ENCODE measurements around the gene DNAJC27.

DNAJC27 gene

DNA sequence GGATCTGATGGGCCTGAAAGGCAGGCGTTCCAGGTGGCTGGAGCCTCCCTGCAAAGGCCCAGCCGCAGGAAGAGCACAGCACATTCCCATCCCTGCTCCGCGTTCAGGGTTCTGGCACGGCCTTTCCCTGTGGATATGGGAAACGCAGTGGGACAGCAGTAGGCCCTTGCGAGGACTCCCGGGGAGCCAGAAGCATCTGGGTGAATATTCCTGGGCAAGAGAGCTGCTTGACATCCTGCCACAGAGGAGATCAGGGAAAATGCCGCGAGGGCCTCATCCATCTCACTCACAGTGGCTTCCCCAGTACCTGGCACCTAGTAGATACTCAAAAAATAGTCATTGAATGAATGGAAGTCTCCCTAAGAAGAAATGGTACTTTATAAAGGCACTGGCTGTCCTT lies 48.6 kb downstream of the DNAJC27 start:
- Histone ChIP-seq H3K4me3 (ENCODE audit: low read length, poor library complexity, severe bottlenecking) (no peak overlapping the region), H4K20me1 (ENCODE audit: insufficient read depth, low read length, poor library complexity, severe bottlenecking) (peaks cover 9% of the 10 kb centered on the region), H3K9ac (ENCODE audit: low read depth, low read length, poor library complexity, severe bottlenecking) (no peak overlapping the region), H3K4me2 (ENCODE audit: low read depth, low read length, poor library complexity, severe bottlenecking) (no peak overlapping the region), H3K9me2 (replicated peaks; ENCODE audit: low read depth, low read length) (no peaks in the 10 kb centered on the region), H3K9me3 (ENCODE audit: insufficient read depth, low read depth, low read length) (no peaks in the 10 kb centered on the region), H3F3A (ENCODE audit: low read depth) (no peaks in the 10 kb centered on the region; the same call in 1 of the 2 replicates), H3K79me2 (ENCODE audit: insufficient read depth, low read length) (peaks cover 14% of the 10 kb centered on the region), H3K27me3 (ENCODE audit: insufficient read depth, low read length, poor library complexity, severe bottlenecking) (no peaks in the 10 kb centered on the region), H3K4me1 (ENCODE audit: insufficient read depth, low read length, poor library complexity, severe bottlenecking) (peaks cover 13% of the 10 kb centered on the region), H3K36me3 (ENCODE audit: insufficient read depth, low read length) (no peaks in the 10 kb centered on the region), H2AFZ (ENCODE audit: low read length) (no peak overlapping the region)
- no peak for TF ChIP-seq EZH2phosphoT487 (IDR thresholded peaks at IDR 0.05; ENCODE audit: borderline replicate concordance)
- TF ChIP-seq, protein P1, sequence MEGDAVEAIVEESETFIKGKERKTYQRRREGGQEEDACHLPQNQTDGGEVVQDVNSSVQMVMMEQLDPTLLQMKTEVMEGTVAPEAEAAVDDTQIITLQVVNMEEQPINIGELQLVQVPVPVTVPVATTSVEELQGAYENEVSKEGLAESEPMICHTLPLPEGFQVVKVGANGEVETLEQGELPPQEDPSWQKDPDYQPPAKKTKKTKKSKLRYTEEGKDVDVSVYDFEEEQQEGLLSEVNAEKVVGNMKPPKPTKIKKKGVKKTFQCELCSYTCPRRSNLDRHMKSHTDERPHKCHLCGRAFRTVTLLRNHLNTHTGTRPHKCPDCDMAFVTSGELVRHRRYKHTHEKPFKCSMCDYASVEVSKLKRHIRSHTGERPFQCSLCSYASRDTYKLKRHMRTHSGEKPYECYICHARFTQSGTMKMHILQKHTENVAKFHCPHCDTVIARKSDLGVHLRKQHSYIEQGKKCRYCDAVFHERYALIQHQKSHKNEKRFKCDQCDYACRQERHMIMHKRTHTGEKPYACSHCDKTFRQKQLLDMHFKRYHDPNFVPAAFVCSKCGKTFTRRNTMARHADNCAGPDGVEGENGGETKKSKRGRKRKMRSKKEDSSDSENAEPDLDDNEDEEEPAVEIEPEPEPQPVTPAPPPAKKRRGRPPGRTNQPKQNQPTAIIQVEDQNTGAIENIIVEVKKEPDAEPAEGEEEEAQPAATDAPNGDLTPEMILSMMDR (conservative IDR thresholded peaks at IDR 0.05; ENCODE audit: low read length) = no peak

DNA sequence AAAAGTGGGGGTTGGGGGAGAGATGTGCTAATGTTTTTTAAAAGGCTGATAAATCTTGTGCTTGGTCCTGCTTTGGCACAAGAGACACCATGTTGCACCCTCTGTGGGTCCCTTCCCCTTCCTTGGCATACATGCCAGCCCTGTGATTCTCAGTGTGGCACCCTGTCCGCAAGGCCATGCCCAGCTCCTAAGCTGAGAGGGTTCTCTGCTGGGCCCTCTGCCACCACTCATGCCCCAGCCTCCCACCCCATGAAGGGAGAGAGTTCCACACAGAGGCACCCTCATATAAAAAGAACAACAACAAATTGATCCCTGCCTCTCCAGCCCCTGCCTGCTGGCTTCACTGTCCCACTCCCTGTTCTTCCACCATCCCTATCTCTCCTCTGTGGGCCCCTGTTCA lies 49.2 kb downstream of the DNAJC27 start:
- no peak overlapping the region for H2AFZ ChIP-seq (ENCODE audit: low read length)
- no peak overlapping the region for H3K9ac ChIP-seq (ENCODE audit: low read depth, low read length, poor library complexity, severe bottlenecking)
- no peaks in the 10 kb centered on the region for H3K9me3 ChIP-seq (ENCODE audit: insufficient read depth, low read depth, low read length)
- H3K4me2 ChIP-seq (ENCODE audit: low read depth, low read length, poor library complexity, severe bottlenecking) = no peak overlapping the region
- no peaks in the 10 kb centered on the region for H3K36me3 ChIP-seq (ENCODE audit: insufficient read depth, low read length)
- H3K4me3 ChIP-seq (ENCODE audit: low read length, poor library complexity, severe bottlenecking) = no peak overlapping the region
- H3K27me3 ChIP-seq (ENCODE audit: insufficient read depth, low read length, poor library complexity, severe bottlenecking) = no peaks in the 10 kb centered on the region
- peaks cover 14% of the 10 kb centered on the region for H4K20me1 ChIP-seq (ENCODE audit: insufficient read depth, low read length, poor library complexity, severe bottlenecking)
- no peaks in the 10 kb centered on the region; the same call in 1 of the 2 replicates for H3F3A ChIP-seq (ENCODE audit: low read depth)
- H3K9me2 ChIP-seq (replicated peaks; ENCODE audit: low read depth, low read length) = no peaks in the 10 kb centered on the region
- H3K4me1 ChIP-seq (ENCODE audit: insufficient read depth, low read length, poor library complexity, severe bottlenecking) = peaks cover 18% of the 10 kb centered on the region
- H3K79me2 ChIP-seq (ENCODE audit: insufficient read depth, low read length) = peaks cover 20% of the 10 kb centered on the region
- no peak for TF ChIP-seq EZH2phosphoT487 (IDR thresholded peaks at IDR 0.05; ENCODE audit: borderline replicate concordance)
- TF ChIP-seq, protein P1 (conservative IDR thresholded peaks at IDR 0.05; ENCODE audit: low read length) = no peak

DNA sequence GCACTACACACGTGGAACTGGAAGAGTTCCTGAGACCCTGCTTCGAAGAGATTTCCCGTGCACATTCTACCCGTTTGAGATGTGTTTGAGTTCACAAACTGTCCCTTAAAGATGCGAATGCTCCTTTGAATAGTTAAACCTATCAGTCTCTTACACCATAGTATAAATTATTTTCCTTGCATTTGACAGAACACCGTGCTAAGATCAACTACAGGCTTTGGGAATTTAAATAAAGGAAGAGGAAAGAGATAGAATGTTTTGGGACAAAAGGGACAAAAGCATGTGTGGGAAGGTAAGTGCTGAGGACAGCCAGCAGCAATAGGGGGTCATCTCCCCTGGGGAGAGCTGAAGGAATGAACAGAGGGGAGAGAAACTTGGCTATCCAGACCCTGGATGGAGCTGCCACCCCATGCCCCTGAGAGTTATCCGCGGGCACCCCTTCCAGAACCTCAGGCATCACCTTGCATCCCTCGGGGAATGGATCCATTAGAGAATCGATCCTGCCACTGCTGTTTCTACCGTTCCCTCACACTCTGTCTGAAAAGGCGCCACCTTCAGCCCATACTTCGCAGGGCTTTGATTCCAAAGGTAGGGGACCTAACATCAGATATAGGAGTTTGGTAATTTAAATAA lies 50.8 kb downstream of the DNAJC27 start:
- TF ChIP-seq, protein P1 (conservative IDR thresholded peaks at IDR 0.05; ENCODE audit: low read length) = peak; percentile 59
- no peak for TF ChIP-seq EZH2phosphoT487 (IDR thresholded peaks at IDR 0.05; ENCODE audit: borderline replicate concordance)
- H3K4me1 ChIP-seq (ENCODE audit: insufficient read depth, low read length, poor library complexity, severe bottlenecking) = peaks cover 32% of the 10 kb centered on the region
- peaks cover 31% of the 10 kb centered on the region for H4K20me1 ChIP-seq (ENCODE audit: insufficient read depth, low read length, poor library complexity, severe bottlenecking)
- H2AFZ ChIP-seq (ENCODE audit: low read length) = peak overlapping the region; percentile 59
- no peaks in the 10 kb centered on the region for H3K27me3 ChIP-seq (ENCODE audit: insufficient read depth, low read length, poor library complexity, severe bottlenecking)
- peak overlapping the region; percentile 63 for H3K4me2 ChIP-seq (ENCODE audit: low read depth, low read length, poor library complexity, severe bottlenecking)
- H3K36me3 ChIP-seq (ENCODE audit: insufficient read depth, low read length) = no peaks in the 10 kb centered on the region
- H3K9me3 ChIP-seq (ENCODE audit: insufficient read depth, low read depth, low read length) = no peaks in the 10 kb centered on the region
- H3F3A ChIP-seq (ENCODE audit: low read depth) = no peaks in the 10 kb centered on the region
- peaks cover 36% of the 10 kb centered on the region for H3K79me2 ChIP-seq (ENCODE audit: insufficient read depth, low read length)
- peak overlapping the region; percentile 92 for H3K4me3 ChIP-seq (ENCODE audit: low read length, poor library complexity, severe bottlenecking)
- no peaks in the 10 kb centered on the region for H3K9me2 ChIP-seq (replicated peaks; ENCODE audit: low read depth, low read length)
- H3K9ac ChIP-seq (ENCODE audit: low read depth, low read length, poor library complexity, severe bottlenecking) = peak overlapping the region; percentile 3
